ENCODE measurements around the gene PRTN3. TPM values are rescaled to one million over a fixed set of nuclear protein-coding genes. Genes with fewer than 3 reads are reported as not detected.

PRTN3 gene
- total RNA-seq, 1 experiment from 2014 or later, result not detected

- no peaks in the 10 kb centered on the region for H3K36me3 ChIP-seq (ENCODE audit: low read depth)
- peaks cover 36% of the 10 kb centered on the region for H3F3A ChIP-seq (ENCODE audit: insufficient read depth, low read depth)
- intact Hi-C loops (cut with micrococcal nuclease; ENCODE audit: unreplicated experiment), result loop anchor here (10.0 kb wide), 1 partner anchor 130 kb away; the partner anchor contains the start of gene WDR18
- H3K4me1 ChIP-seq (replicated peaks; ENCODE audit: insufficient read depth), result peaks cover 11% of the 10 kb centered on the region
- no peak overlapping the region for H2AFZ ChIP-seq
- CTCF ChIA-PET, result interaction anchor here (0.7 kb wide), 1 partner anchor 34 kb away, joined by 4 read pairs; no protein-coding TSS in a partner anchor
- no peaks in the 10 kb centered on the region; the same call in 1 of the 2 replicates for H4K20me1 ChIP-seq (ENCODE audit: insufficient read depth)
- no peak overlapping the region for H3K27ac ChIP-seq
- no peak overlapping the region for H3K4me2 ChIP-seq
- no peaks in the 10 kb centered on the region for H3K9me3 ChIP-seq (ENCODE audit: insufficient read depth, low read depth)
- no peak for TF ChIP-seq CTCF (conservative IDR thresholded peaks at IDR 0.05)
- TF ChIP-seq EZH2 (IDR thresholded peaks at IDR 0.05; ENCODE audit: low read depth), result no peak
- no peaks in the 10 kb centered on the region for H3K9me2 ChIP-seq (ENCODE audit: insufficient read depth)
- POLR2A ChIA-PET (ENCODE audit: unreplicated experiment), result interaction anchor here (0.7 kb wide), 1 partner anchor 191 kb away, joined by 11 read pairs; the partner anchor contains the start of gene RNF126
- no peak for DNase-seq
- BruUV-seq (replicated peaks), result no TSS peak
- no peaks in the 10 kb centered on the region for H3K27me3 ChIP-seq (ENCODE audit: insufficient read depth, low read depth)
- no peaks in the 10 kb centered on the region for H3K79me2 ChIP-seq (ENCODE audit: low read depth)
- no peak overlapping the region for H3K4me3 ChIP-seq
These were observed 13.8 kb downstream of the PRTN3 start for GRCh38 chr19:854549-854948.

- BruUV-seq (replicated peaks), result no TSS peak
- intact Hi-C loops (cut with micrococcal nuclease; ENCODE audit: unreplicated experiment), result loop anchor here (10.0 kb wide), 1 partner anchor 130 kb away; the partner anchor contains the start of gene WDR18
- Histone ChIP-seq H3K4me1 (replicated peaks; ENCODE audit: insufficient read depth) (peaks cover 17% of the 10 kb centered on the region), H3K4me2 (no peak overlapping the region), H3K27ac (no peak overlapping the region), H3K9me2 (ENCODE audit: insufficient read depth) (no peaks in the 10 kb centered on the region), H3K79me2 (ENCODE audit: low read depth) (no peaks in the 10 kb centered on the region), H2AFZ (no peak overlapping the region), H4K20me1 (ENCODE audit: insufficient read depth) (no peaks in the 10 kb centered on the region; the same call in 1 of the 2 replicates), H3K36me3 (ENCODE audit: low read depth) (no peaks in the 10 kb centered on the region), H3K9me3 (ENCODE audit: insufficient read depth, low read depth) (no peaks in the 10 kb centered on the region), H3K27me3 (ENCODE audit: insufficient read depth, low read depth) (no peaks in the 10 kb centered on the region), H3K4me3 (no peak overlapping the region), H3F3A (ENCODE audit: insufficient read depth, low read depth) (peaks cover 37% of the 10 kb centered on the region)
- POLR2A ChIA-PET (ENCODE audit: unreplicated experiment), result no interaction called here
- CTCF ChIA-PET, result no interaction called here
- TF ChIP-seq CTCF (conservative IDR thresholded peaks at IDR 0.05), result no peak
- TF ChIP-seq EZH2 (IDR thresholded peaks at IDR 0.05; ENCODE audit: low read depth), result no peak
- DNase-seq, result no peak
These were observed 14.3 kb downstream of the PRTN3 start for GRCh38 chr19:855142-855541.

- TF ChIP-seq EZH2 (IDR thresholded peaks at IDR 0.05; ENCODE audit: low read depth) (no peak), CTCF (conservative IDR thresholded peaks at IDR 0.05) (no peak)
- no peaks in the 10 kb centered on the region for H3K27me3 ChIP-seq (ENCODE audit: insufficient read depth, low read depth)
- no peak overlapping the region for H2AFZ ChIP-seq
- H3K36me3 ChIP-seq (ENCODE audit: low read depth), result no peaks in the 10 kb centered on the region
- ChIA-PET POLR2A (ENCODE audit: unreplicated experiment) (no interaction called here), CTCF (interaction anchor here (0.6 kb wide), 1 partner anchor 95 kb away, joined by 4 read pairs; no protein-coding TSS in a partner anchor)
- intact Hi-C loops (cut with micrococcal nuclease; ENCODE audit: unreplicated experiment), result loop anchor here (2.0 to 10.0 kb wide), 3 partner anchors 61 to 129 kb away; partner anchors contain the start of genes KISS1R and WDR18
- H3K4me2 ChIP-seq, result no peak overlapping the region
- H4K20me1 ChIP-seq (ENCODE audit: insufficient read depth), result no peaks in the 10 kb centered on the region
- no TSS peak for BruUV-seq (replicated peaks)
- H3K4me3 ChIP-seq, result no peak overlapping the region
- H3K4me1 ChIP-seq (replicated peaks; ENCODE audit: insufficient read depth), result peaks cover 14% of the 10 kb centered on the region
- no peak overlapping the region for H3K27ac ChIP-seq
- no peaks in the 10 kb centered on the region for H3K9me2 ChIP-seq (ENCODE audit: insufficient read depth)
- no peaks in the 10 kb centered on the region for H3K9me3 ChIP-seq (ENCODE audit: insufficient read depth, low read depth)
- peaks cover 32% of the 10 kb centered on the region for H3F3A ChIP-seq (ENCODE audit: insufficient read depth, low read depth)
- no peaks in the 10 kb centered on the region for H3K79me2 ChIP-seq (ENCODE audit: low read depth)
- DNase-seq, result no peak
These were observed 14.8 kb downstream of the PRTN3 start for GRCh38 chr19:855566-856120.
